ENCODE measurements around the gene MAST4.
"Not testable (repeated sequence)": the region's sequence is repeated elsewhere in the genome, so short reads cannot be mapped to it uniquely, and the experiment has no call there.

Gene MAST4

GRCh38 chr5:66646570-66646969 is 50.4 kb downstream of the MAST4 start:
- no peak for DNase-seq (ENCODE audit: low read depth in 2 of 2)

GRCh38 chr5:66647146-66647856 is 51.1 kb downstream of the MAST4 start:
- DNase-seq (ENCODE audit: low read depth in 2 of 2): no peak

GRCh38 chr5:66652818-66653217 is 56.6 kb downstream of the MAST4 start:
- DNase-seq (ENCODE audit: low read depth in 2 of 2): no peak

- DNase-seq (ENCODE audit: low read depth in 2 of 2): no peak
Measured at GRCh38 chr5:66653325-66653724, 57.1 kb downstream of the MAST4 start.

GRCh38 chr5:66655395-66656324 is 59.5 kb downstream of the MAST4 start:
- DNase-seq (ENCODE audit: low read depth in 2 of 2): no peak

GRCh38 chr5:66658516-66658915 is 62.3 kb downstream of the MAST4 start:
- DNase-seq (ENCODE audit: low read depth in 2 of 2): no peak

- DNase-seq (ENCODE audit: low read depth in 2 of 2): no peak
Measured at GRCh38 chr5:66659780-66660179, 63.6 kb downstream of the MAST4 start.

DNA sequence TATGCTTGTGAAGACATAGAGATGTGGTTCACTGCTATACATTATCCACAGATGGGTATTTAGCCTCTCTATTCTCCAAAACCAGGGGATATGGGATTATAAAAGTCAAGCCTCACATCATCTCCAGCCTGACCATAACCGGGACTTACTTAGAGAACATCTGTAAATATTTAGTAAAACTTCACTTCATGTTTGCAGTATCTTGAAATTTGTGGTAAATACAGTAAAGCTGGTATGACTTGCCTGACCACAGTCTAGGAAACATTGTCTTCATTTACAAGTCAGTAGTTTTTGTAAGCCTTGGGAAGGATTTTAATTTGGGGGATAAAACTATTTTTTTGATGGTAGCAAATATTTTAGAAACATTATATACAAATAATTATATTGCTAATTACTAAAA is 64.2 kb downstream of the MAST4 start:
- DNase-seq (ENCODE audit: low read depth in 2 of 2): no peak

GRCh38 chr5:66661149-66661548 is 65.0 kb downstream of the MAST4 start:
- no peak for DNase-seq (ENCODE audit: low read depth in 2 of 2)

DNA sequence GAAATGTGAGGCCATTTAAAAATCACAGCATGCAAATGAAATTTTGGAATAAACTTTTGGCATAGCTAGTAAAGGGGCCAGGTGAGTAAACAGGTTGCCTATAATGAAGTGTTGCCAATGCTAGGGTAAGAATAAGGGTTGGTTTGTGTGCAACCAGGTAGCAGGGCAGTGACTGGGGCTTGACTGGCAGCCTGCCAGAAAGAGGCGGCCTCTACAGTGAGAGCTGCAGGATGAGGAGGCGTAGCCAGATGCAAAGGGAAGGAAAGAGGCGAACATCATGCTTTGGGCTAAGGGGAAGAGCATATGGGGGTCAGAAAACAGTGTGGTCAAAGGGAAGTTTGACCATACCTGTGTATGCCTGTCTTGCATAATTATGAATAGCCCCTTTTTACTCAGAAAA is 70.6 kb downstream of the MAST4 start:
- DNase-seq (ENCODE audit: low read depth in 2 of 2): no peak

GRCh38 chr5:66669086-66669861 is 73.1 kb downstream of the MAST4 start:
- DNase-seq (ENCODE audit: low read depth in 2 of 2): no peak

GRCh38 chr5:66669862-66670195 is 73.6 kb downstream of the MAST4 start:
- DNase-seq (ENCODE audit: low read depth in 2 of 2): no peak

- no peak for DNase-seq (ENCODE audit: low read depth in 2 of 2)
Measured at GRCh38 chr5:66671305-66671704, 75.1 kb downstream of the MAST4 start.

- DNase-seq (ENCODE audit: low read depth in 2 of 2): no peak
Measured at GRCh38 chr5:66674802-66675201, 78.6 kb downstream of the MAST4 start.

DNA sequence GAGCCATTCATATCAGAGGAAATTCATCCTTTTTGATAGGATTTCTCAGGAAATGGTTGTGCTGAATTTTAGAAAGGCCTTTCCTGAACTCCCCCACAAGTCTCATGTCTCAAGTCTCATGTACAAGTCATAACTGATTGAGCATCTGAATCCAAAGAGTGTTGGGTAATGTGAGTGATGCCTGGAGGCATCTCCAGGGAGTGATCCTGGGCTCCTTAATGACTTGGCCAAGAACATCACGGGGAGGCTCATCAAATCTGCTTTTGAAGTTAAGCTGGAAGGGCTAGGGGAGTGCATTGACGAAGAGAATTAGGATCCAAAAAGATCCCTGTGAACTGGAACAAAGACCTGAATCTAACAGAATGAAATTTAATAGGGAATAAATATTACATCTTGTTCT is 79.2 kb downstream of the MAST4 start:
- no peak for DNase-seq (ENCODE audit: low read depth in 2 of 2)

DNA sequence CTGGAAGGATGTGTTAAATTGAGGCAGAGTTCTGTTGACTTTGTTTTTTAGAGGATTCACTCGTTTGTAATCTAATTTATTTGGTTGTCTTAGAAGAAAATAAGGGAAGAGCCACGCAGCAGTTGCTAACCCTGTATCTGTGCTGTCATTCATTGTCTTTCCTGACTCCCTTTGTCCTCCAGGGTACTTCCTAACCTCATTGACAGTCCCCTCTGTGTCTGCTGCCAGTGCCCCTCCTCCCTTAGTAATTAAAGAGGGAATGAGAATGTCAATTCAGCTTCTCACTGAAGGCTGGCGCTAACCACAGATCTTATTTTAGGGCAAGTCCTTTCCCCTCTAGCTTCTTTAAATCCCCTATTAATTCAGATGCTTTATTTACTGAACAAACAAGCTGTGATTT is 84.0 kb downstream of the MAST4 start:
- DNase-seq (ENCODE audit: low read depth in 2 of 2): no peak

DNA sequence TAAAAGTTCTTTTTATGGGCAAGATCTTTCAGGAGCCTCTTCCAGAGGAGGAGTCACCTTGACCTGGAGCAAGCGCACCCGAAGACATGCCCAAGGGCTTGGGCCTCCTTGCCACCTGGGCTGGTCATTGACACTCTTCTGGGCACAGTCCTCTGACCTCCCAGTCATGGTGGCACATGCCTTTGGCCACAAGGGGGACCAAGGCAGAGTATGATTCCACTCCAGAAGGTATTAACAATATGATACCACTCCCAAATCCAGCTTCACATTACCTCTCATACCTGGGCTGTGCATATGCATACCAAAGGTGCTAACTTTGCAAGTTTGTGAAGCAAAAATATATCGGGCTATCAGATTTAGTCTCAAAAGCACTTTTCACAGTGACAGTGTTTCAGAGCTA is 84.6 kb downstream of the MAST4 start:
- DNase-seq (ENCODE audit: low read depth in 2 of 2): no peak

GRCh38 chr5:66684663-66685062 is 88.5 kb downstream of the MAST4 start:
- no peak for DNase-seq (ENCODE audit: low read depth in 2 of 2)

DNA sequence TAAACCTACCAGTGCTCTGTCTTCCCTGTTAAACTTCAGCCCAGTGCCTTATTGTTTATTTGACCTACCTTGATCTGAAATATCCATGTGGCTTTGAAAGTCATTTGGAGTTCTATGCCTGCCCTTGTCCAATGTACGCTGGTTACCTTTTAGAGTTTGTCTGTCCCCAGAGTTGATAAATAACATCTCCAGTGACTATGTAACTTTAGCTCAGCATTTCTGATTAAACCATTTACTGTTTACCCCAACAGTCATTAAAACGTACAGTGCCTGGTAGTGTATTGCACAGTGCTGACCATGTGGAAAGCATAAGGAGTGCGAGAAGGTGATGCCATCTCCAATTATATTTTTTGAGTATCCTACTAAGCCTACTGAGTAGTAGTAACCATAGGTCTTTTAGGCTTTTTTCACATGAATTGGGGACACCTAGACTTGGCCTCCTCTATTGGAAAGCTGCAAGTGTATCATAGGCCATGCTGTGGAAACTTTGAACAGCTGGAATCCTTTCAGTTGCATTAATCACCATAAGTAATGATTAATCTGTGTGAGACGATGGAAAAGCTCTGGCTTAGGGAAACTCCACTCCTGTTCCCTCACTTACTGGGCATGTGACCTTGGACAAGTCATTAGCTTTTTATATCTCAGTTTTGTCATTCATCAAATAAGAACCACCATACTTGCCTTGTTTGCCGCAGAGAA is 93.5 kb downstream of the MAST4 start:
- no peak for DNase-seq (ENCODE audit: low read depth in 2 of 2)

DNA sequence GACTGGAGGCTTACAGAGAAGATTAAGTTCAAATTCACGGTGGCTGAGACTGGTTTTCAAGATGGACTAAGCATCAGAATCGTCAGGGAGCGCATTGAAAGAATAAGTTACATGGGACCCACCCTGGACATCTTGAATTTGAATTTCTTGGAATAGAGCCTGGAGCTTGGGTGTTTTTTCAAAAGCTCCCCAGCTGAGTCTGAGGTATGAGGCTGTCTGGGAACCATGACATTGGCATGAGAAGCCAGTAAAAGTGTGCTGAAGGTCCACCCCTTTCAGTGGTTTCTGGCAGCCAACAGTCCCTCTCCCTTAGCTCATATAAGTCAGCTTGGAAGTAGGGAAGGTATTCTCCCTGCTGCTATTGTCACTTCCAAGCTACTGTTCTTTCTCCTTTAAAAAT is 97.8 kb downstream of the MAST4 start:
- DNase-seq (ENCODE audit: low read depth in 2 of 2): no peak

DNA sequence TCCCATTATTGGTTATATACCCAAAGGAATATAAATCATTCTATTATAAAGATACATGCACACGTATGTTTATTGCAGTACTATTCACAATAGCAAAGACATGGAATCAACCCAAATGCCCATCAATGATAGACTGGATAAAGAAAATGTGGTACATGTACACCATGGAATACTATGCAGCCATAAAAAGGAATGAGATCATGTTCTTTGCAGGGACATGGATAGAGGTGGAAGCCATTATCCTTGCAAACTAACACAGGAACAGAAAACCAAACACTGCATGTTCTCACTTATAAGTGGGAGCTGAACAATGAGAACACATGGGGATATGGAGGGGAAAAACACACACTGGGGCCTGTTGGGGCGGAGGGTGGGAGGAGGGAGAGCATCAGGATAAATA is 99.6 kb downstream of the MAST4 start:
- not testable (repeated sequence) for DNase-seq (ENCODE audit: low read depth in 2 of 2)

Measured in stimulated activated CD4-positive, alpha-beta T cell treated with anti-CD3 and anti-CD28 coated beads, Interleukin-1b, Interleukin-23, amount 100 ng/mL, for 4 hours (primary cell).